Mesothelial cell of epicardium (in vitro differentiated cells): Measurements from ENCODE around the gene KLHL41. TPM values are rescaled to one million over a fixed set of nuclear protein-coding genes. Genes with fewer than 3 reads are reported as not detected.
"Not testable (repeated sequence)": the region's sequence is repeated elsewhere in the genome, so short reads cannot be mapped to it uniquely, and the experiment has no call there.

ENCODE experiments used
- DNase-seq, 2 experiments: peaks; one replicate each; pipeline ENCODE4 v3.0.0; 2021; ENCODE audit warnings: low spot score in 2 of 2; ENCODE audit not compliant: unreplicated experiment in 2 of 2
- H3K27ac Mint-ChIP-seq: 2 replicates; pipeline ENCODE4 v1.8.0; 2021; ENCODE audit warnings: mixed read lengths
- H3K27me3 Mint-ChIP-seq: 2 replicates; pipeline ENCODE4 v1.8.0; 2021; ENCODE audit warnings: low read depth, mixed read lengths
- H3K36me3 Mint-ChIP-seq: 2 replicates; pipeline ENCODE4 v1.8.0; 2021; ENCODE audit warnings: mixed read lengths
- H3K4me1 Mint-ChIP-seq: 2 replicates; pipeline ENCODE4 v1.8.0; 2021; ENCODE audit warnings: mixed read lengths
- H3K4me3 Mint-ChIP-seq: 2 replicates; pipeline ENCODE4 v1.8.0; 2021; ENCODE audit warnings: mild to moderate bottlenecking, moderate library complexity, mixed read lengths
- H3K9me3 Mint-ChIP-seq: 2 replicates; pipeline ENCODE4 v1.8.0; 2021; ENCODE audit warnings: mixed read lengths
- total RNA-seq: library from RNA; stranded (reverse); gene quantifications from 3 replicates; pipeline ENCODE4 v1.2.1, GENCODE V29; 2021
- TF ChIP-seq, protein P1 (sequence below): fragments of 200-600 bp; sonication (generic); IDR thresholded peaks from one replicate; pipeline ENCODE4 v1.5.0; 2021; ENCODE audit warnings: antibody characterized with exemption; ENCODE audit not compliant: unreplicated experiment

The KLHL41 gene
- total RNA-seq, 1 donor from 2014 or later, result 0.56 TPM

DNA sequence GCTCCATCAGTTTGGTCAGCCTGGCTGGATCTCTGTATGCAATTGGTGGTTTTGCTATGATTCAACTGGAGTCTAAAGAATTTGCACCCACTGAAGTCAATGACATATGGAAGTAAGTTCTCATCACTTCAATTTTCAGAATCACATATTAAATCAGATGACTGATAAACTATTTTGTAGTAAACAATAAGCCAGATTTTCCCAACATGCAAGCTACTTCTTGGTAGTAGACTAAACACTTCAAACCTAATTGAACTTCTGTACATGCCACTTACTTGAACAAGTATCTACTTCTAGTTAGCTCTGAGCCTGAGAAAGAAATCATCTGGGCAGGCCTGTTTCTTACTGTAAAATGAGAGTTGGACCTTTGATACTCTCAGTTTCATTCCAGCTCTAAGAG lies 11.4 kb downstream of the KLHL41 start:
- H3K27me3 Mint-ChIP-seq, result no peaks in the 10 kb centered on the region
- H3K4me1 Mint-ChIP-seq, result peaks cover 2% of the 10 kb centered on the region
- TF ChIP-seq, protein P1, sequence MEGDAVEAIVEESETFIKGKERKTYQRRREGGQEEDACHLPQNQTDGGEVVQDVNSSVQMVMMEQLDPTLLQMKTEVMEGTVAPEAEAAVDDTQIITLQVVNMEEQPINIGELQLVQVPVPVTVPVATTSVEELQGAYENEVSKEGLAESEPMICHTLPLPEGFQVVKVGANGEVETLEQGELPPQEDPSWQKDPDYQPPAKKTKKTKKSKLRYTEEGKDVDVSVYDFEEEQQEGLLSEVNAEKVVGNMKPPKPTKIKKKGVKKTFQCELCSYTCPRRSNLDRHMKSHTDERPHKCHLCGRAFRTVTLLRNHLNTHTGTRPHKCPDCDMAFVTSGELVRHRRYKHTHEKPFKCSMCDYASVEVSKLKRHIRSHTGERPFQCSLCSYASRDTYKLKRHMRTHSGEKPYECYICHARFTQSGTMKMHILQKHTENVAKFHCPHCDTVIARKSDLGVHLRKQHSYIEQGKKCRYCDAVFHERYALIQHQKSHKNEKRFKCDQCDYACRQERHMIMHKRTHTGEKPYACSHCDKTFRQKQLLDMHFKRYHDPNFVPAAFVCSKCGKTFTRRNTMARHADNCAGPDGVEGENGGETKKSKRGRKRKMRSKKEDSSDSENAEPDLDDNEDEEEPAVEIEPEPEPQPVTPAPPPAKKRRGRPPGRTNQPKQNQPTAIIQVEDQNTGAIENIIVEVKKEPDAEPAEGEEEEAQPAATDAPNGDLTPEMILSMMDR, result no peak
- H3K36me3 Mint-ChIP-seq, result peaks cover 3% of the 10 kb centered on the region
- no peaks in the 10 kb centered on the region for H3K9me3 Mint-ChIP-seq
- no peak for DNase-seq
- H3K4me3 Mint-ChIP-seq, result no peak overlapping the region
- H3K27ac Mint-ChIP-seq, result no peak overlapping the region

- H3K4me3 Mint-ChIP-seq, result no peak overlapping the region
- TF ChIP-seq, protein P1, result no peak
- H3K27me3 Mint-ChIP-seq, result no peaks in the 10 kb centered on the region
- no peaks in the 10 kb centered on the region for H3K9me3 Mint-ChIP-seq
- H3K4me1 Mint-ChIP-seq, result no peaks in the 10 kb centered on the region
- no peak for DNase-seq
- H3K36me3 Mint-ChIP-seq, result peaks cover 6% of the 10 kb centered on the region
- H3K27ac Mint-ChIP-seq, result no peak overlapping the region
Measured at GRCh38 chr2:169523681-169524080, 14.2 kb downstream of the KLHL41 start.

- H3K27ac Mint-ChIP-seq, result no peak overlapping the region
- H3K27me3 Mint-ChIP-seq, result no peaks in the 10 kb centered on the region
- no peak for DNase-seq
- TF ChIP-seq, protein P1, result no peak
- peaks cover 8% of the 10 kb centered on the region for H3K36me3 Mint-ChIP-seq
- no peaks in the 10 kb centered on the region for H3K9me3 Mint-ChIP-seq
- no peaks in the 10 kb centered on the region for H3K4me1 Mint-ChIP-seq
- no peak overlapping the region for H3K4me3 Mint-ChIP-seq
Measured at GRCh38 chr2:169525434-169525833, 15.9 kb downstream of the KLHL41 start.

GRCh38 chr2:169526451-169526850 lies 16.9 kb downstream of the KLHL41 start:
- Mint-ChIP-seq H3K4me3 (no peak overlapping the region), H3K36me3 (peaks cover 8% of the 10 kb centered on the region), H3K27ac (no peak overlapping the region), H3K4me1 (no peaks in the 10 kb centered on the region), H3K9me3 (no peaks in the 10 kb centered on the region), H3K27me3 (no peaks in the 10 kb centered on the region)
- no peak for DNase-seq
- TF ChIP-seq, protein P1, result no peak

DNA sequence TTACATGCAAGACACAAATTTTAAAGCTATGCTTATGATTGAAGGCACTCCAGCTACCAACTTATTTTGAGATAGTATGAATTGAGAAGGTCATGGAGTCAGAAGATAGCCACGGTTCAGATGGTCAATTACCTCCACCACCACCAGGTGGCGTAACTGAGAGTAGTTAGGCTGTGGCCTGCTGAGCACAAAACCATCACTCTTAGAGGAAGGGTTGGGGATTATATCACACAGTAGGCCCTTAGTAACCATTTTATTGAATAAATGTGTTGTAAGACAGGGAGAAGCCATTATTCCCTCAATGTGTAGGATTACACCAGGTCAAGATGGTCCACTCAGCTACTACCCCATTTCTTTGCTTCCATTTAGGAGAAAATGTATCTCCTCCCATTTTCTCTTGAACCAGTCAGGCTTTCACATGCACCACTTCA lies 18.8 kb downstream of the KLHL41 start:
- DNase-seq, result peak; percentile 31 to 60
- TF ChIP-seq, protein P1, result peak; percentile 83
- Mint-ChIP-seq H3K27ac (no peak overlapping the region), H3K9me3 (no peaks in the 10 kb centered on the region), H3K36me3 (peaks cover 6% of the 10 kb centered on the region), H3K27me3 (no peaks in the 10 kb centered on the region), H3K4me1 (no peaks in the 10 kb centered on the region), H3K4me3 (no peak overlapping the region)

- H3K27ac Mint-ChIP-seq, H3K4me3 Mint-ChIP-seq, H3K4me1 Mint-ChIP-seq, H3K27me3 Mint-ChIP-seq, H3K9me3 Mint-ChIP-seq, DNase-seq: not testable (repeated sequence)
- peaks cover 14% of the 10 kb centered on the region for H3K36me3 Mint-ChIP-seq
Measured at GRCh38 chr2:169539460-169539859, 30.0 kb downstream of the KLHL41 start.
